HG03520 (cell line): ENCODE results near the gene GALNT2.
A peak's percentile ranks its signal among the peaks of the same experiment; 100 is the strongest.

Experiments
- ATAC-seq: cut with Tn5 transposase; IDR thresholded peaks from one replicate; pipeline ENCODE4 v1.9.1; 2021; ENCODE audit warnings: mild to moderate bottlenecking, moderate library complexity; ENCODE audit not compliant: unreplicated experiment

Gene GALNT2

DNA sequence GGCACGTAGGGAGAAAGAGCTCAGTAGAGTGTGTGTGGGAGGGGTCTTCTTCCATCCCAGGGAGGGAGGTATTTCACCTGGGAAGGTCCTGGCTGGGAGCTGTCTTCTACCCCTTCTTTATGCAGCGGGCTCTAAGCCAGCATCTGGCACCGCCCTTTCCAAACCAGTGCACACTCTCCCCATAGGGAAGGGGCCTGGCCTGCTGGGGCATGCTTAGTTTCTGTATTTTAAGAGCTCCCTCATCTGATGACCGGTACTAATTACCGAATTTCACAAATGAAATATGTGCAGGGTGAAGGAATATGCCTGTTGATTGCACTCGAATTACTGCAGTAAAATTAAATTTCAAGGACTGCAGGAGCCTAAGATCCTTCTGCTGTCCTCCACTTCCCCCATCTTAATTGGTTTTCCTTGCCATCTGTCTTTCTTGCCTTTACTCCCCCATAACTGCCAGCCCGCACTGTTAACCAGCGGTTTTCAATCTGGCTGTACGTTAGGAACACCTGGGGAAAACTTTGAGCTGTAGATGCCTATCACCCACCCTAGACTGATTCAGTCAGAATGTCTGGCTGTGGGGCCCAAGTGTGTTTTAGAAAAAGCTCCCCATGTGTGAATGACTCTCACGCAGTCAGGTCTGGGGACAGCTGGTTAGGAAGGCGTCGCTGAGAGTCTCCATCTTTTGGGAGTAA is 20.1 kb downstream of the GALNT2 start:
- no peak for ATAC-seq

GRCh38 chr1:230087717-230088105 is 20.7 kb downstream of the GALNT2 start:
- no peak for ATAC-seq

DNA sequence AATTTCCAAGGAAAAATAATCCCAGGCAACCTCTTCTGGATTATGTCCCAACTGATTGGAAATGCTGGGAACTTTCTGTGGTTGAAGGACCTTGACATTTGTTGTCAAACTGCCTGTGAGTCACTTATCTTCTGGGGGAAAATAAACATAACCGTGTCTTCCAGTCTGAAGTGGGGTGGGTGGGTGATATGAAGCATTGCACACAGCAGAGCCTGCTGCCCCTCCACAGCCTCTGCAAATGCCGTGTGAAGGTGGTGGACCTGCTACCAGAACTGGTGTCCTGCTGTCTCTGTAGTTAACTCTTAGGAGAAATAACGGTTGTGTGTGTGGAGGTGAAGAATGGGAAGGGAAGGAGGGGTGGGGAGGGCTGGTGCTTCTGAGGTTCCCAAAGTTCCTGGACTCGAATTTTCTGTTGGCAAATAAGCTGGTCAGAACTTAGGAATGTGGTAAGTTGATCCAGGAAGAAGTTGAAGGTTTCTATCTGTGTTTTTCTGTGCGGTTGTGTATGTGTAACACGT is 23.2 kb downstream of the GALNT2 start:
- ATAC-seq, result no peak

DNA sequence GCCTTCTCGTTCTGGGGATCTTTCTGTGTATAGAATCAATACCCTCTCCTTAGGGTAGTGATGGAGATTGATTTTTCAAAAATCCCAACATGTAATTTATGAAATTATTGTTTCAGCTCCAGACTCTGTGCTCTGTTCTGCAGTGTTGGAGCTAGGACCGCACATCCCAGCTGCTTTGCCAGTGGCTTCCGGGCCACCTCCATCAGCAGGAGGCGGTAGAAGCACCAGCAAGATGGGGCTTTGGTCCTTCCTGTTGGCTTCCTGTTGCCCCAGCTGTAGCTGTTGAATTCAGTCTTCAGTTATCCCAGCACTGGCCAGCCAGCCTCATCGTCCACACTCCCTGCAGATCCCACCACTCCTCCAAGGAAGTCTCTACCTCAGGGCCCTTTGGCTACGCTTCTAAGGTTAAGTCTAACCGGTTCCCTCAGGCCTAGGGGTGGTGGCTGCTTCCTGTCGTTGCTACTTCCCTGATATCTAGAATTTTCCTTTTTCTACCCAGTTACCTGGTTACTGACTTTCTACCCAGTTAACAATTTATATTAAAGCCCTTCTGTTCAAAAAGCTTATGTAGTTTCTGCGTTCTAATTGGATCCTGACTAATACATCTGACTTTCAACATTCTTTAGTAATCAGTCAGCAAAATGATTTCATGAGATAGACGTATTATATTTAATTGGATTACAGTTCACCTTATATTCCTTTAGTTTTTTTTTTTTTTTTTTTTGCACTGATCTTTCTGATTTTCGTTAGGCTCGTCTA is 24.6 kb downstream of the GALNT2 start:
- ATAC-seq, result no peak

DNA sequence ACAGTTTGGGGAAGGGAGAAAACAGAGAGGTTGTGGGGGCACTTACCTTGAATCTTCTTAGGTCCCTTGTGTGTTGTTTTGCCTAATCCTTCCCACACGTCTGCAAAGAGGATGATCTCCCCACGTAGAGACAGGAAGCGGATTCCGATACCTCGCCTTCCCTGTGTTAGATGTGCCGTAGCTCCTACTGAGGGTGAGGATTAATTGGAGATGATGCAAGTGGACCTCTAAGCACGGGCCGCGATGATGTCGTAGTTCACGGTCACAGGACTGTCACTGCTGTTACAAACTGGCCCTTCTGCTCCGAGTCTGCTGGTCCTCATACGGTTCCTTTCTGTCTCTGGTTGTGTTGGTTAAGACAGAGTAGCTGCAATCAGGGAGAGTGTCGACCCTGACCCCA is 27.7 kb downstream of the GALNT2 start:
- ATAC-seq, result no peak

DNA sequence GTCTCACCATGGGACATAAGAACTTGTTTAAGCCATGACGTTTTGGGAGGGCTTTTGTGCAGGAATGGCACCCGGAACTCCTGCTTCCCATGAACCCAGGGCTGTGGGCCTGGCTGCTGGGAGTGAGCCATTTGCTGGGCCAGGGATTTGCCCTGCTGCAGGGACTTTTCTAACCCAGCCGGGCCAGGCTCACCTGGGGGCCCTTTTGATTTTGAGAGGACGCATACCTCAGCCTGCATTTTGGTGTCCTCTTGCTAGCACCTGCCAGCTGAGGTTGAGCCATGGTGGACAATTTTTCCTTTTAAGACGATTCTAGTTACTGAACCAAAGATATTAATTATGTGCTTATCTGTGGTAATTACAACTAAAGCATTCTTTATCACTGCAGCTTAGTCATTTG is 28.9 kb downstream of the GALNT2 start:
- ATAC-seq, result no peak

DNA sequence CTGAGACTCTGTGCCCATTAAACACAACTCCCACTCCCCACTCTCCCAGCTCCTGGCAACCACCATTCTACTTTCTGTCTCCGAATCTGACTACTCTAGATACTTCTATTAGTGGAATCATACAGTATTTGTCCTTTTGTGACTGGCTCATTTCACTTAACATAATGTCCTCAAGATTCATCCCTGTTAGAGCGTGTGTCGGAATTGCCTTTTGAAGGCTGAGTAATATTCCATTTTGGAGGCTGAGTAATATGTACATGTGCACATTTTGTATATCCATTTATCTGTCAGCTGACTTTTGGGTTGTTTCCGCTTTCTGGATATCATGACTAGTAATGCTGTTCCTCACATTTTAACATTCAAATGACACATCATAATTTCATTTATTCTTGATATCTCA is 30.3 kb downstream of the GALNT2 start:
- no peak for ATAC-seq

GRCh38 chr1:230098723-230099122 is 31.7 kb downstream of the GALNT2 start:
- no peak for ATAC-seq

DNA sequence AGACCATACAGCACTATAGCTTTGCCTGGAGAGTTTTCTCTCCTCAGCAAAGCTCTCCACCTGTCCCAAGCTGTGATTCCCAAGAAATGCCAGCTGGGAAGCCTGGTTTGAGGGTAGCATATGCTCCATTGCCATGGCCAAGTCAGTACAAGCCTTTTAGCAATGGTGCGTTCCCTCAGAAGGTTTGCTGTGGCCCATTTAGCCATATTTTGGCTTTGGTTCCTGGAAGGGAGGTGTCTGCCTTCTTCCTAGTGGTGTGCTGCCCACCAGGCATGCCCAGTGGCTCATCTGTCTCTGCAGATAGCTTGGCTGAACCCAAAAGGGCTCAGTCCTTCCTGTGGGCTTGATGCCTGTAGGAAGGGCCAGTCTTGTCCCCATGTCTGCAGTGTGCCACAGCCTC is 32.4 kb downstream of the GALNT2 start:
- no peak for ATAC-seq

GRCh38 chr1:230100932-230101331 is 33.9 kb downstream of the GALNT2 start:
- no peak for ATAC-seq

GRCh38 chr1:230101556-230101955 is 34.5 kb downstream of the GALNT2 start:
- no peak for ATAC-seq

- no peak for ATAC-seq
These were observed 35.0 kb downstream of the GALNT2 start for GRCh38 chr1:230102046-230102445.

GRCh38 chr1:230102472-230102871 is 35.4 kb downstream of the GALNT2 start:
- no peak for ATAC-seq

GRCh38 chr1:230103306-230104173 is 36.5 kb downstream of the GALNT2 start:
- no peak for ATAC-seq

GRCh38 chr1:230104395-230105244 is 37.6 kb downstream of the GALNT2 start:
- ATAC-seq, result no peak

DNA sequence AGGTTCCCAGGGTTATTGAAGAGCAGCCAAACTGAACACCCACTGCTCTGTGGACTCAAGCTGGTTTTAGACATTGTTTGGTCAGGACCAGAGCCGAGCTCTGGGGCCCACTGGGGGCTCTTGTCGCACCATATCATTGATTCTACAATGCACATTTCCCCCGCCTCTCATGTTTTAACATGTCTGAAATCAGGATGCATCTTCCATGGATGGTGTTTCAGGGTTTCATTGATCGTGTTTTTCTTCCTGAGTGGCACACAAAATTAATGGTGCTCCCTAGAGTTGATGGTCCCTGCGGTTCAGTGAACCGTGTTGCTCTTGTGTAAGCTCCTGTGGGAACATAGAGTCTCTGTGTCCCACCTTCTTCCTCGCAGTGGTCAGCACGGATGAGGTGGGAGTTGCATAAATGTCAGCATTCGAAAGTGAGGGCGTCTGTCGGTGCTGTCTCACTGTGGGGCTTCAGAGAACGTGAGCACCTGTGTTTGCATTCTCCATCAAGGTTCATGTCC is 38.3 kb downstream of the GALNT2 start:
- no peak for ATAC-seq

- peak; percentile 32 for ATAC-seq
These were observed 39.0 kb downstream of the GALNT2 start for GRCh38 chr1:230105754-230106625.

GRCh38 chr1:230107941-230108340 is 40.9 kb downstream of the GALNT2 start:
- ATAC-seq, result no peak

DNA sequence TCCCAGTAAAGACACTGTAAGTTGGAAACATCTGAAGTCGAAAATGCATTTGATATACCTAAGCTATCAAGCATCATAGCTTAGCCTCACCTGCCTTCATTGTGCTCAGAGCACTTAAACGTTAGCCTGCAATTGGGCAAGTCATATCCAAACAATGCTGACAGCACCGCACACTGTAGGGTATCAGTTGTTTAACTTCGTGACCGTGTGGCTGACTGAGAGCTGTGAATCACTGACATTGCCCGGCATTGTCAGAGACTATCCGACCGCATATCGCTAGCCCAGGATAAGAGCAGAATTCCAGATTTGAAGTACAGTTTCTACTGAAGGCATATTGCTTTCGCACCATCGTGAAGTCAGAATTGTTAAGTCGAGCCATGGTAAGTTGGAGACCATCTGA is 41.5 kb downstream of the GALNT2 start:
- ATAC-seq, result no peak
